ENCODE data around the gene CACFD1.

GRCh38 chr9:133468374-133468773, 8.6 kb downstream of the CACFD1 start:
- no peak for TF ChIP-seq ZNF202 (tag by site-specific recombination; IDR thresholded peaks at IDR 0.05; ENCODE audit: borderline replicate concordance)
- no peak for TF ChIP-seq ZNF404 (tag by site-specific recombination; IDR thresholded peaks at IDR 0.05)
- TF ChIP-seq ZNF266 (tag by site-specific recombination; IDR thresholded peaks at IDR 0.05; ENCODE audit: low read depth), result no peak
- TF ChIP-seq SCRT2 (tag by site-specific recombination; IDR thresholded peaks at IDR 0.05), result no peak
- TF ChIP-seq ZNF501 (tag by site-specific recombination; IDR thresholded peaks at IDR 0.05), result no peak
- TF ChIP-seq ZNF292 (tag by site-specific recombination; IDR thresholded peaks at IDR 0.05; ENCODE audit: borderline replicate concordance, low read depth), result no peak
- TF ChIP-seq CTCF (tag by site-specific recombination; IDR thresholded peaks at IDR 0.05), result no peak
- TF ChIP-seq YY1 (tag by site-specific recombination; IDR thresholded peaks at IDR 0.05), result no peak
